RWPE2 (cell line): ENCODE results near the gene KDR.

Experiments used
- ATAC-seq: fragments of 200-7000 bp; cut with Tn5 transposase; 3 replicates; pipeline ENCODE4 v1.9.1; 2021; ENCODE audit warnings: low read depth
- DNase-seq: peaks from one replicate; pipeline ENCODE4 v3.0.0-alpha.2; 2020; ENCODE audit warnings: low spot score
- H3K27ac ChIP-seq: fragments of 450-650 bp; 2 replicates; pipeline ENCODE4 v1.5.1; 2017; ENCODE audit warnings: mild to moderate bottlenecking; ENCODE audit not compliant: poor library complexity, severe bottlenecking
- H3K27me3 ChIP-seq: fragments of 250-450 bp; sonication (Bioruptor Pico); 2 replicates; pipeline ENCODE4 v1.5.1; 2021; ENCODE audit warnings: mild to moderate bottlenecking, moderate library complexity; ENCODE audit not compliant: insufficient read depth, poor library complexity, severe bottlenecking
- H3K36me3 ChIP-seq: fragments of 250-450 bp; sonication (Bioruptor Pico); 2 replicates; pipeline ENCODE4 v1.5.1; 2020; ENCODE audit warnings: low read depth, mild to moderate bottlenecking, moderate library complexity
- H3K4me1 ChIP-seq: fragments of 250-450 bp; sonication (Bioruptor Pico); 2 replicates; pipeline ENCODE4 v1.5.1; 2021; ENCODE audit warnings: mild to moderate bottlenecking, moderate library complexity; ENCODE audit not compliant: insufficient read depth, poor library complexity, severe bottlenecking
- H3K4me3 ChIP-seq: fragments of 250-450 bp; sonication (Bioruptor Pico); 2 replicates; pipeline ENCODE4 v1.5.1; 2021; ENCODE audit warnings: mild to moderate bottlenecking, moderate library complexity; ENCODE audit not compliant: severe bottlenecking
- H3K9me3 ChIP-seq: fragments of 250-450 bp; sonication (Bioruptor Pico); 2 replicates; pipeline ENCODE4 v1.5.1; 2021; ENCODE audit warnings: mild to moderate bottlenecking, moderate library complexity; ENCODE audit not compliant: severe bottlenecking
- CTCF ChIP-seq: fragments of 450-650 bp; IDR thresholded peaks from one replicate; pipeline ENCODE4 v1.5.1; 2017; ENCODE audit warnings: mild to moderate bottlenecking, moderate library complexity; ENCODE audit not compliant: poor library complexity, severe bottlenecking

Gene KDR

GRCh38 chr4:55075823-55076716, 49.3 kb downstream of the KDR start:
- Histone ChIP-seq H3K4me3 (no peak overlapping the region), H3K36me3 (no peaks in the 10 kb centered on the region), H3K9me3 (no peaks in the 10 kb centered on the region), H3K27me3 (no peaks in the 10 kb centered on the region), H3K4me1 (peaks cover 3% of the 10 kb centered on the region), H3K27ac (no peak overlapping the region)
- ATAC-seq (no peak), DNase-seq (no peak)
- no peak for TF ChIP-seq CTCF

- ATAC-seq (no peak), DNase-seq (no peak)
- H3K27ac ChIP-seq: no peak overlapping the region
- no peaks in the 10 kb centered on the region for H3K36me3 ChIP-seq
- H3K9me3 ChIP-seq: no peaks in the 10 kb centered on the region
- H3K4me1 ChIP-seq: peaks cover 3% of the 10 kb centered on the region
- no peaks in the 10 kb centered on the region for H3K27me3 ChIP-seq
- no peak for TF ChIP-seq CTCF
- no peak overlapping the region for H3K4me3 ChIP-seq
Measured at GRCh38 chr4:55075376-55075775, 50.0 kb downstream of the KDR start.

DNA sequence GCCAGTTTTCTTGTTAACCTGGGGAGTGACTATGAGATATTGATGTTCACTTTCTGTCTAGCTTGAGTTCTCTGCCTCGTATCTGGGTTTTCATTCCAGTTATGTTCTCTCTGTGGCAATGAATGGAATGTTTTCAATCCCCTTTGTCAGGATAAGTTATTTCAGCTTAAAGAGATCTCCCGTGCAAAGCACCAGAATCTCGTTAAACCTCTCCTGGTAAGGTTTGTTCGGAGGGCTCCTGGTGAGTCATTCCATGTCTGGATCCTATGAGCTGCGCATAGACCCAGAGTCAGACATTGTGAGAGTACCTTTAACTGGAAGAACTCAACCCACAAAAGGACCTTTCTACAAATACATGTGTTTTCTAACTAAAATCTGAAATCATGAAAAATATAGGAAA, 51.0 kb downstream of the KDR start:
- Histone ChIP-seq H3K36me3 (no peaks in the 10 kb centered on the region), H3K27ac (no peak overlapping the region), H3K4me1 (peaks cover 3% of the 10 kb centered on the region), H3K4me3 (no peak overlapping the region), H3K9me3 (no peaks in the 10 kb centered on the region), H3K27me3 (no peaks in the 10 kb centered on the region)
- no peak for TF ChIP-seq CTCF
- DNase-seq: no peak
- ATAC-seq: no peak

GRCh38 chr4:55071951-55072350, 53.4 kb downstream of the KDR start:
- no peak for TF ChIP-seq CTCF
- H3K4me1 ChIP-seq: peaks cover 3% of the 10 kb centered on the region
- H3K27ac ChIP-seq: peak overlapping the region; percentile 10
- no peaks in the 10 kb centered on the region for H3K36me3 ChIP-seq
- H3K27me3 ChIP-seq: no peaks in the 10 kb centered on the region
- peak; percentile 89 for ATAC-seq
- H3K9me3 ChIP-seq: no peaks in the 10 kb centered on the region
- H3K4me3 ChIP-seq: no peak overlapping the region
- DNase-seq: no peak

GRCh38 chr4:55069248-55069647, 56.1 kb downstream of the KDR start:
- no peak overlapping the region for H3K27ac ChIP-seq
- ATAC-seq: no peak
- no peak overlapping the region for H3K4me3 ChIP-seq
- no peaks in the 10 kb centered on the region for H3K27me3 ChIP-seq
- no peaks in the 10 kb centered on the region for H3K36me3 ChIP-seq
- DNase-seq: no peak
- no peak for TF ChIP-seq CTCF
- H3K4me1 ChIP-seq: peaks cover 3% of the 10 kb centered on the region
- no peaks in the 10 kb centered on the region for H3K9me3 ChIP-seq
